ENCODE data around the gene SMIM35. TPM values are rescaled to one million over a fixed set of nuclear protein-coding genes. Genes with fewer than 3 reads are reported as not detected.

Gene SMIM35
- total and polyA plus RNA-seq, 4 donors = 0.15 TPM; not detected in 3

GRCh38 chr11:118128721-118129470 lies 42.1 kb upstream of the SMIM35 start:
- Histone ChIP-seq H3K9me3 (ENCODE audit: control insufficient read depth, low read length) (peaks cover 1% of the 10 kb centered on the region), H3K4me3 (ENCODE audit: low read length in 2 of 2) (no peak overlapping the region), H3K4me1 (ENCODE audit: control insufficient read depth in 1 of 2, insufficient read depth in 2 of 2, low read length in 2 of 2) (no peaks in the 10 kb centered on the region), H3K27me3 (ENCODE audit: control insufficient read depth in 1 of 2, insufficient read depth in 2 of 2, low read length in 1 of 2) (no peaks in the 10 kb centered on the region), H3K36me3 (ENCODE audit: control insufficient read depth in 1 of 2, insufficient read depth in 2 of 2, low read length in 1 of 2) (no peaks in the 10 kb centered on the region), H3K27ac (ENCODE audit: low read depth in 1 of 2, low read length in 2 of 2) (no peak overlapping the region)
- no peak for DNase-seq
- 46 to 49% methylated on average over 11 of the region's 11 CpGs for WGBS, 2 donors
- intact Hi-C loops (cut with DNase I) = no loop called here
- ATAC-seq (ENCODE audit: low FRiP score) = no peak

GRCh38 chr11:118128310-118128709 lies 41.5 kb upstream of the SMIM35 start:
- Histone ChIP-seq H3K4me1 (ENCODE audit: control insufficient read depth in 1 of 2, insufficient read depth in 2 of 2, low read length in 2 of 2) (no peaks in the 10 kb centered on the region), H3K4me3 (ENCODE audit: low read length in 2 of 2) (no peak overlapping the region), H3K36me3 (ENCODE audit: control insufficient read depth in 1 of 2, insufficient read depth in 2 of 2, low read length in 1 of 2) (no peaks in the 10 kb centered on the region), H3K9me3 (ENCODE audit: control insufficient read depth, low read length) (peaks cover 1% of the 10 kb centered on the region), H3K27ac (ENCODE audit: low read depth in 1 of 2, low read length in 2 of 2) (no peak overlapping the region), H3K27me3 (ENCODE audit: control insufficient read depth in 1 of 2, insufficient read depth in 2 of 2, low read length in 1 of 2) (no peaks in the 10 kb centered on the region)
- ATAC-seq (ENCODE audit: low FRiP score) = no peak
- WGBS, 2 donors = 15 to 22% methylated on average over 4 of the region's 4 CpGs
- intact Hi-C loops (cut with DNase I) = no loop called here
- DNase-seq = no peak

- no peaks in the 10 kb centered on the region for H3K27me3 ChIP-seq (ENCODE audit: control insufficient read depth in 1 of 2, insufficient read depth in 2 of 2, low read length in 1 of 2)
- ATAC-seq (ENCODE audit: low FRiP score) = no peak
- no peak overlapping the region for H3K27ac ChIP-seq (ENCODE audit: low read depth in 1 of 2, low read length in 2 of 2)
- H3K4me3 ChIP-seq (ENCODE audit: low read length in 2 of 2) = no peak overlapping the region
- peaks cover 1% of the 10 kb centered on the region for H3K9me3 ChIP-seq (ENCODE audit: control insufficient read depth, low read length)
- intact Hi-C loops (cut with DNase I) = no loop called here
- DNase-seq = no peak
- no peaks in the 10 kb centered on the region for H3K4me1 ChIP-seq (ENCODE audit: control insufficient read depth in 1 of 2, insufficient read depth in 2 of 2, low read length in 2 of 2)
- 82 to 84% methylated on average over 7 of the region's 7 CpGs for WGBS, 2 donors
- no peaks in the 10 kb centered on the region for H3K36me3 ChIP-seq (ENCODE audit: control insufficient read depth in 1 of 2, insufficient read depth in 2 of 2, low read length in 1 of 2)
Measured at GRCh38 chr11:118126082-118126838, 39.5 kb upstream of the SMIM35 start.

DNA sequence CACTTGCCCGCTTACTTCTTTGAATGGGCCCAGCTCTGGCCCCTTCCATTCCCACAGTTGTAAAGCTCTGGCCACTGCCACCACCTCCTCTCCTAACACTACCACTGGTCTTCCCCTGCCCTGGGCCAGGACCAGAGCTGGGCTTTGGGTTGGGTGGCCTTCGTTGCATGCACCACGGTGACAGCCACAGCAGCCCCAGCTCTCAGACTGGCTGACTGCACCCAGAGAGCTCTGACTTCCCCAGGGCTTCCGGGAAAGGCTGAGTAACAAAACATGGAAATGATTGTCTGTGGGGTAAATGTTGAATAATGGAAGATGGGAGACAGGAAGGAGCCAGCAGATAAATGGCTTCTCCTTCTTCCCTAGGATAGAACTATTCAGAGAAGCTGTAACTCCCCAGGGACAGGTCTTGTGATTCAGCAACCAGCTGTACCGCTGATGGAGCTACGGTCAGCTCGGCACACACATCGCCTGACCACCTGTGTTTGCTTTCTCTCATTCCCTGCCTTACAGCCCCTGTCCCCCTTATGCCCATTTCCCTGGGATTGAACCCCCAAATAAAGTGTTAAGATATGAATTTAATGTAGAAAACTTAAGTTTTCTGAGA lies 38.3 kb upstream of the SMIM35 start:
- no peak overlapping the region for H3K4me3 ChIP-seq (ENCODE audit: low read length in 2 of 2)
- no peak overlapping the region for H3K27ac ChIP-seq (ENCODE audit: low read depth in 1 of 2, low read length in 2 of 2)
- 50 to 66% methylated on average over 8 of the region's 8 CpGs for WGBS, 2 donors
- H3K9me3 ChIP-seq (ENCODE audit: control insufficient read depth, low read length) = peaks cover 1% of the 10 kb centered on the region
- ATAC-seq (ENCODE audit: low FRiP score) (no peak), DNase-seq (no peak)
- no peaks in the 10 kb centered on the region for H3K4me1 ChIP-seq (ENCODE audit: control insufficient read depth in 1 of 2, insufficient read depth in 2 of 2, low read length in 2 of 2)
- no peaks in the 10 kb centered on the region for H3K36me3 ChIP-seq (ENCODE audit: control insufficient read depth in 1 of 2, insufficient read depth in 2 of 2, low read length in 1 of 2)
- intact Hi-C loops (cut with DNase I) = no loop called here
- no peaks in the 10 kb centered on the region for H3K27me3 ChIP-seq (ENCODE audit: control insufficient read depth in 1 of 2, insufficient read depth in 2 of 2, low read length in 1 of 2)

- no peaks in the 10 kb centered on the region for H3K9me3 ChIP-seq (ENCODE audit: control insufficient read depth, low read length)
- H3K27ac ChIP-seq (ENCODE audit: low read depth in 1 of 2, low read length in 2 of 2) = no peak overlapping the region
- no peaks in the 10 kb centered on the region for H3K4me1 ChIP-seq (ENCODE audit: control insufficient read depth in 1 of 2, insufficient read depth in 2 of 2, low read length in 2 of 2)
- no peaks in the 10 kb centered on the region for H3K27me3 ChIP-seq (ENCODE audit: control insufficient read depth in 1 of 2, insufficient read depth in 2 of 2, low read length in 1 of 2)
- no peak for DNase-seq
- intact Hi-C loops (cut with DNase I) = no loop called here
- no peaks in the 10 kb centered on the region for H3K36me3 ChIP-seq (ENCODE audit: control insufficient read depth in 1 of 2, insufficient read depth in 2 of 2, low read length in 1 of 2)
- no peak for ATAC-seq (ENCODE audit: low FRiP score)
- WGBS, 2 donors = 100% methylated on average over 1 of the region's 1 CpG
- H3K4me3 ChIP-seq (ENCODE audit: low read length in 2 of 2) = no peak overlapping the region
Measured at GRCh38 chr11:118120793-118121192, 34.0 kb upstream of the SMIM35 start.

DNA sequence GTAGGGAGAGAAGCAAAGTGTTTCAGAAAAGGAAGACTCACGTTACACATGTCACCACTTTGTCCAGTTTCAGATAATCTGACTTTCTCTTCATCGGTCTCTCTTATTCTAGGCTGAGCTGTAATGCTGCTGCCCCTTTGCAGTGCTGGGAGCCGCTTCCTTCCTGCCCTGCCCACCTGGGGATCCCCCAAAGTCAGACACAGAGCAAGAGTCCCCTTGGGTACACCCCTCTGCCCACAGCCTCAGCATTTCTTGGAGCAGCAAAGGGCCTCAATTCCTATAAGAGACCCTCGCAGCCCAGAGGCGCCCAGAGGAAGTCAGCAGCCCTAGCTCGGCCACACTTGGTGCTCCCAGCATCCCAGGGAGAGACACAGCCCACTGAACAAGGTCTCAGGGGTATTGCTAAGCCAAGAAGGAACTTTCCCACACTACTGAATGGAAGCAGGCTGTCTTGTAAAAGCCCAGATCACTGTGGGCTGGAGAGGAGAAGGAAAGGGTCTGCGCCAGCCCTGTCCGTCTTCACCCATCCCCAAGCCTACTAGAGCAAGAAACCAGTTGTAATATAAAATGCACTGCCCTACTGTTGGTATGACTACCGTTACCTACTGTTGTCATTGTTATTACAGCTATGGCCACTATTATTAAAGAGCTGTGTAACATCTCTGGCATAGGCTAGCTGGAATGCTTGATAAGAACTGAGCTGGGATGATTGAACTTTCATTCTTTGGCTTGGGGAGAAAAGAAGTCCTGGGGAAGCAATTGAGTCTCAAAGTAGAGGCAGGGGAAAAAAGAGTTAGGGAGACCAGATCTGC lies 31.2 kb upstream of the SMIM35 start:
- H3K36me3 ChIP-seq (ENCODE audit: control insufficient read depth in 1 of 2, insufficient read depth in 2 of 2, low read length in 1 of 2) = no peaks in the 10 kb centered on the region
- H3K4me3 ChIP-seq (ENCODE audit: low read length in 2 of 2) = no peak overlapping the region
- H3K4me1 ChIP-seq (ENCODE audit: control insufficient read depth in 1 of 2, insufficient read depth in 2 of 2, low read length in 2 of 2) = no peaks in the 10 kb centered on the region
- ATAC-seq (ENCODE audit: low FRiP score) = no peak
- DNase-seq = no peak
- no peak overlapping the region for H3K27ac ChIP-seq (ENCODE audit: low read depth in 1 of 2, low read length in 2 of 2)
- H3K9me3 ChIP-seq (ENCODE audit: control insufficient read depth, low read length) = no peaks in the 10 kb centered on the region
- no peaks in the 10 kb centered on the region for H3K27me3 ChIP-seq (ENCODE audit: control insufficient read depth in 1 of 2, insufficient read depth in 2 of 2, low read length in 1 of 2)
- intact Hi-C loops (cut with DNase I) = no loop called here
- 38 to 47% methylated on average over 9 of the region's 9 CpGs for WGBS, 2 donors

GRCh38 chr11:118115048-118115447 lies 28.3 kb upstream of the SMIM35 start:
- no peak overlapping the region for H3K27ac ChIP-seq (ENCODE audit: low read depth in 1 of 2, low read length in 2 of 2)
- H3K36me3 ChIP-seq (ENCODE audit: control insufficient read depth in 1 of 2, insufficient read depth in 2 of 2, low read length in 1 of 2) = no peaks in the 10 kb centered on the region
- H3K9me3 ChIP-seq (ENCODE audit: control insufficient read depth, low read length) = no peaks in the 10 kb centered on the region
- intact Hi-C loops (cut with DNase I) = no loop called here
- WGBS, 2 donors = 89 to 91% methylated on average over 7 of the region's 7 CpGs
- ATAC-seq (ENCODE audit: low FRiP score) (no peak), DNase-seq (no peak)
- no peaks in the 10 kb centered on the region for H3K27me3 ChIP-seq (ENCODE audit: control insufficient read depth in 1 of 2, insufficient read depth in 2 of 2, low read length in 1 of 2)
- no peak overlapping the region for H3K4me3 ChIP-seq (ENCODE audit: low read length in 2 of 2)
- H3K4me1 ChIP-seq (ENCODE audit: control insufficient read depth in 1 of 2, insufficient read depth in 2 of 2, low read length in 2 of 2) = no peaks in the 10 kb centered on the region

GRCh38 chr11:118114266-118114665 lies 27.5 kb upstream of the SMIM35 start:
- Histone ChIP-seq H3K36me3 (ENCODE audit: control insufficient read depth in 1 of 2, insufficient read depth in 2 of 2, low read length in 1 of 2) (no peaks in the 10 kb centered on the region), H3K27ac (ENCODE audit: low read depth in 1 of 2, low read length in 2 of 2) (no peak overlapping the region), H3K4me3 (ENCODE audit: low read length in 2 of 2) (no peak overlapping the region), H3K9me3 (ENCODE audit: control insufficient read depth, low read length) (no peaks in the 10 kb centered on the region), H3K27me3 (ENCODE audit: control insufficient read depth in 1 of 2, insufficient read depth in 2 of 2, low read length in 1 of 2) (no peaks in the 10 kb centered on the region), H3K4me1 (ENCODE audit: control insufficient read depth in 1 of 2, insufficient read depth in 2 of 2, low read length in 2 of 2) (no peaks in the 10 kb centered on the region)
- DNase-seq (no peak), ATAC-seq (ENCODE audit: low FRiP score) (no peak)
- WGBS, 2 donors = 69 to 82% methylated on average over 1 of the region's 1 CpG
- intact Hi-C loops (cut with DNase I) = no loop called here

All from aorta (tissue), 5 donors.